IgD-negative memory B cell (primary cell): ENCODE measurements around the gene PDE7B. TPM values are rescaled to one million over a fixed set of nuclear protein-coding genes. Genes with fewer than 3 reads are reported as not detected.
A peak's percentile ranks its signal among the peaks of the same experiment; 100 is the strongest.

ENCODE experiments used
- H3K27ac Mint-ChIP-seq, 3 donors: one replicate each; pipeline ENCODE4 v1.8.0; 2020 to 2022; ENCODE audit warnings: mild to moderate bottlenecking in 3 of 3, mixed read lengths in 3 of 3, moderate library complexity in 1 of 3
- H3K27me3 Mint-ChIP-seq: one replicate; pipeline ENCODE4 v1.8.0; 2021; ENCODE audit warnings: mixed read lengths
- H3K36me3 Mint-ChIP-seq: one replicate; pipeline ENCODE4 v1.8.0; 2020; ENCODE audit warnings: mild to moderate bottlenecking, mixed read lengths
- H3K4me1 Mint-ChIP-seq, 3 donors: one replicate each; pipeline ENCODE4 v1.8.0; 2020 to 2022; ENCODE audit warnings: mixed read lengths in 3 of 3, mild to moderate bottlenecking in 1 of 3
- H3K4me3 Mint-ChIP-seq, 4 donors: one replicate each; pipeline ENCODE4 v1.8.0; 2020 to 2022; ENCODE audit warnings: mild to moderate bottlenecking in 4 of 4, mixed read lengths in 4 of 4, moderate library complexity in 3 of 4
- H3K9me3 Mint-ChIP-seq, 3 donors: one replicate each; pipeline ENCODE4 v1.8.0; 2020 to 2021; ENCODE audit warnings: mixed read lengths in 3 of 3, mild to moderate bottlenecking in 1 of 3
- polyA plus RNA-seq: library from polyadenylated mRNA; unstranded; fragments of 300-500 nt; fragmentation: Illumina TruSeq; gene quantifications from one replicate; pipeline ENCODE4 v1.2.3, GENCODE V29; 2021

The PDE7B gene
- polyA plus RNA-seq, 1 donor from 2014 or later, result 0.49 TPM

DNA sequence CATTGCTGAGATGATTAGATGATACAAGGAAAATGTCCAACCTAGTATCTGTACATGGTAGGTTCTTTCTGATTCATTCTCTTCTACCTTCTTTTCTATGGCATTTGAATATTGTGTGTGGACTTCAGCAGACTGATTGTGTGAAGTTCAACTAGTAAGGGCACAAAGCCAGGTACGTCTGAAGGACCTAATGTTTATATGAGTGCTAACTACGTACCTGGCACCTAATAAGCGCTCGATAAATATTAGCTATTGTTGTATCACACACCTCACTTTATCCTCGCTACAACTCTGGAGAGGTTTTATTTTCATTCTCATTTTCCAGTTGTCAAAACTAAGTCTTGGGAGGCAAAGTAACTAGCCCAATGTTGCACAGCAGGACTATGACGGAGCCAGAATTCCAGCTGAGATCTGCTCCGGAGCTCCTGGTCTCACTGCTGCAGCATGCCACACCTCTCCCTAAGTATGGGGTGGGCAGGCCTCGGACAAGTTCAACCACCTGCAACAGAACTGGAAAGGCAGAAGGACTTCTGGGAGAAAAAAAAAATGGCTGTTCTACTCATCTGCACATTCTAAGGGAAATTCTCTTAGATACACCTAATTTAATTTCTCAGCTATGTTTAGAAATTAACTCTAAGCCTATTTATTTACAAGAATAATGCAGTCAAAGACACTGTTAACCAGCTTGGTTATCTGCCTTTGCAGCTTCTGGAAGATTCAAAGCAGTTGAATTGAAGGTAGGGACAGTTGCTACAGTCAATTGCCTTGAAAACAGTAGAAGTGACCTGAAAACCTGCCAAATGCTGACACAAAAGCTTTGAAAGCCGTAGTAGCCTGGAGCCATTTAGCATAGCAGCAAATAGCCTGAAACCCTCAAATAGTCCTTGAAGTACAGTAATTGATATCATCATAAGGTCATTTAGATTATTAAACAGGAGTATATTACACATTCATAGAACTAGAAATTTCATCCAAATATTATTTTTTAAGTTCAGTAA, 165.0 kb downstream of the PDE7B start:
- Mint-ChIP-seq H3K27me3 (no peaks in the 10 kb centered on the region), H3K4me3 (no peak overlapping the region), H3K27ac (no peak overlapping the region), H3K36me3 (no peaks in the 10 kb centered on the region), H3K9me3 (no peaks in the 10 kb centered on the region), H3K4me1 (no peaks in the 10 kb centered on the region)

DNA sequence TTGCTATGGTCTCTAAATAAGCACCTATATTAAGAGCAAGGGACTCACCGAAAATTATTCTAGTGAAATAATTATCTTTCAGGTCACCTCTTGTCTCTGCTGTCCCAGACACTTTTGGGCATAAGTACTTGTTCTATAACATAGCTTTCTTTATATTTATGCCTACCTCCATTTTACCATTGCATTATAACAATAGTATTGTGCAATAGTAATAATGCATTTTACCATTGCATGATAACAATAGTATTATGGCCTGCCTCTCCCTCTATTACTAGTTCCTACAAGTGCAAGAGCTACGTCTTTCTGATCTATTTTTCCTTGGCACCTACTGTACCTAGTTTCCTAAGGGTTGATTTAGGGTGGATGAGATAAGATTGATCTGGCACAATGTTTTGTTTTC, 169.2 kb downstream of the PDE7B start:
- Mint-ChIP-seq H3K4me1 (peaks cover 0 to 2% (median 0%) of the 10 kb centered on the region in 3 donors), H3K27me3 (no peaks in the 10 kb centered on the region), H3K27ac (no peak overlapping the region), H3K4me3 (no peak overlapping the region), H3K36me3 (no peaks in the 10 kb centered on the region), H3K9me3 (no peaks in the 10 kb centered on the region)

DNA sequence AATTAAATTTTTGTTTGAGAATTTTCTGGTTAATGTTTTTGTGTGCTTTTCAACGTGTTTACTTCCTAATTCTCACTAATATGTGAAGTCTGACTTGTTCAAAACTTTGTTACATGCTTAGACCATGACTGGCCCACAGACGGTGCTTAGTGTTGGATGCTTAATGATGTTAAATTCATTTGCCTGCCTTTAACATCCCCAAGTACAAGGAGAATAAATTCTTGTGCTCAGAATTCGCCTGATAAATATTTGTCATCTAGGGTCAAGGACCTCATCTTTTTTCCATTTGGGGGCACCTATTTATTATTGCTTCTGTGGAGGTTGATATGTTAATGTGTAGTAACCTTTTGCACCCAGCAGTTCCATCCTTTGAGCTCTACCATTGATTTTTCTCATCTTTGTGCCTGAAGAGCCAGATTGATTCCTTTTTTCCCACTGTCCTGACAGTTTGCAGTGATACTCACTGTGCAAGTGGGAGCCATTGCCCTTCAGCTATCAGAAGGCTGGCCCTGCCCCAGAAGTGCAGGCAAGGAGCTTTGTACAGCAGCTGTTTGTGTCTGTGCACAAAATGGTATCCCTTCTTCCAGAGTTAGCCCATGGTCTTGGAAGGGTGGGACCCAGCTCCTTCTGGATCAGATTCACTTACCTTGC, 170.8 kb downstream of the PDE7B start:
- Mint-ChIP-seq H3K9me3 (no peaks in the 10 kb centered on the region), H3K27me3 (no peaks in the 10 kb centered on the region), H3K27ac (peak overlapping the region in 1 of 3 donors; percentile 48), H3K4me1 (peaks cover 0 to 2% (median 0%) of the 10 kb centered on the region in 3 donors), H3K4me3 (no peak overlapping the region), H3K36me3 (no peaks in the 10 kb centered on the region)

DNA sequence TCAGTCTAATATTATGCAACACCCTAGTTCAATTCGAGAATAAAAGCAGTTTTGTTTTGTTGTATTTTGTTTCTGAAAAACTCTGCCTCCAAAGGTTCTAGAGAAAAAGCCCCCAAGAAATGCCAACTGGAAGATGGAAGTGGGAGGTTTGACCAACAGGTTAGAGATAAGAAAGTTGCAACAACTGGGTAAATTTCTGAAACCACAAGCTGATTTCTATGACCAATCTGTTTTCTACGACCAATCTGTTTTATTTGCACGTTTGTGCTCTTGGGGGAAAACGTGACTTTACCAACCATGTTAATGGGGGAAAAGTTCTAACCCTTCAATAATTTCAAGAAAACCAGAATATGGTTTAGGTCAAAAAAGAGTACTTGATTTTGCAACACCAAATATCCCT, 173.2 kb downstream of the PDE7B start:
- Mint-ChIP-seq H3K4me3 (no peak overlapping the region), H3K36me3 (no peaks in the 10 kb centered on the region), H3K9me3 (no peaks in the 10 kb centered on the region), H3K4me1 (peaks cover 0 to 2% (median 0%) of the 10 kb centered on the region in 3 donors), H3K27ac (no peak overlapping the region), H3K27me3 (no peaks in the 10 kb centered on the region)

DNA sequence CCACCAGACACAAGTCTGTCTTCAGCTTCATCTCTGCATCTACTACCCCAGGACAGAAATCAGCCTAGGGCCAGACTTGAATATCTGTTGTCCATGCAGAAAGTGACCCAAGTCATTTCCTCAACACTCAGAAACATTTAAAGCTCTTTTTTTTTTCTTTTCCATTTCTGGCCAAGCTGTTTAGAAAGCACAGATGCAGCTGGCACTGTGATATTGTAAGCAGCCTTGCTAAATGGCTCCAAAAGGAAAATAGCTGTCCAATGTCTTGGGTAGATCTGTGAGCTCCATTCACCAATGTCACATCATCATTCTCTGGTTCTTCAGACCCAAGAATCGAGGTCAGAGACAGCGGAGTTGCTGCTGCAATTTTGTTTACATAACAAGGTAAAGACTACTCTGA, 174.2 kb downstream of the PDE7B start:
- Mint-ChIP-seq H3K36me3 (no peaks in the 10 kb centered on the region), H3K27me3 (no peaks in the 10 kb centered on the region), H3K4me3 (no peak overlapping the region), H3K4me1 (peaks cover 0 to 2% (median 0%) of the 10 kb centered on the region in 3 donors), H3K27ac (no peak overlapping the region), H3K9me3 (no peaks in the 10 kb centered on the region)

DNA sequence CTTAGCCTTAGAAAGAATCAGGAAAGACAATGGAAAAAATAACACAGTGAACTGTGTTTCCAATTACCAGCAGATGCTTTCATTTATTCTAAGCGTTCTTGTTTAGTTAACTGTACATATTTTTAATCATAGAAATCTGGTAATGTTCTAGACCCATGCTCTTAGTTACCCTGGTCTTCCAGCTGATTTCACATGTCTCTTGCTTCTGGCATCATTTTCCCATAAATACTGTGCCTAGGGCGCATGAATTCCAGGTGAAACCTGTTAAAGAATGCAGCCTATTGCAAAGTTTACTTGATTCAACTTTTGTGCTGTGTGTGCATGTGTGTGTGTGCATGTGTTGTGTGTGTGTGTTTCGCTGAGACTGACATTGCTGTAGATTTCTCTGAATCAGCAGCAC, 178.6 kb downstream of the PDE7B start:
- H3K9me3 Mint-ChIP-seq, result no peaks in the 10 kb centered on the region
- H3K4me3 Mint-ChIP-seq, result no peak overlapping the region
- no peaks in the 10 kb centered on the region for H3K4me1 Mint-ChIP-seq
- no peaks in the 10 kb centered on the region for H3K36me3 Mint-ChIP-seq
- H3K27me3 Mint-ChIP-seq, result peaks cover 1% of the 10 kb centered on the region
- H3K27ac Mint-ChIP-seq, result no peak overlapping the region

DNA sequence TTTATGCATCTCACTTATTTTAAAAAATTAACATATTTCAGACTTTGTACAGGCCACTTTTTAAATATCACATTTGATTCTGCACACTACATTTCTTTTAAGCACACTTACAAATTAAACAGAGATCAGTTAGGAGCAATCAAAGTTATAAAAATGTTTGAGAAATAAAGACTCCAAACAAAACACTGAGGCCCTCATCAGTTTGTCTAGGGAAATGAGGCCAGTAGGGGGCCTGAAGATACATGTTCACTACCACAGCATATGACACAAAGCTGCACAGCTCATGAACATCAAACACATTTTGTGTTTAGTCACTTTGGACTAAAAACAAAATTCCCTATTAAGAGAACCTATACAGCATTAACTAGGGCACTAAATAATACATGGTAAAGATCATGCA, 180.5 kb downstream of the PDE7B start:
- Mint-ChIP-seq H3K4me3 (no peak overlapping the region), H3K36me3 (no peaks in the 10 kb centered on the region), H3K4me1 (no peaks in the 10 kb centered on the region), H3K9me3 (no peaks in the 10 kb centered on the region), H3K27me3 (peaks cover 1% of the 10 kb centered on the region), H3K27ac (no peak overlapping the region)

DNA sequence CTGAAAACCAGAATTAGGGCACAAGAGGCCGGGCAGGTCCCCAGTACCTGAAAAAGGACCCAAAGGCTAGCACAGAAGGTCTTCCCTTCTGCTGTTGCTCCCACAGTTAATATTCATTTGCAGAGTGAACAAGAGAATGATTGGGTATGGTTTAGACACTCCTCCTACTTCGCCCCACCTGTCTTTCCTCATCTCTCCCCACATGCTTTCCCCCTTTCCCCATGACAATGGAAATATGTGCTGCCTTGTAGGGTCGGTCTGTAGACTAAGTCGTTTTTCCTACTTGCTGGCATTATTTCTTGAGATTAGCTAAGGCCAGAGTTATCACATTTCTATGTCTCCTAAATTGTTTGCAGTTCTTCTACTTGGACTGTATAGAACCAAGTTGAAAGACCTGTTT, 181.9 kb downstream of the PDE7B start:
- H3K36me3 Mint-ChIP-seq, result no peaks in the 10 kb centered on the region
- H3K4me1 Mint-ChIP-seq, result peaks cover 0 to 6% (median 0%) of the 10 kb centered on the region in 3 donors
- H3K9me3 Mint-ChIP-seq, result no peaks in the 10 kb centered on the region
- H3K4me3 Mint-ChIP-seq, result no peak overlapping the region
- peaks cover 1% of the 10 kb centered on the region for H3K27me3 Mint-ChIP-seq
- H3K27ac Mint-ChIP-seq, result no peak overlapping the region

DNA sequence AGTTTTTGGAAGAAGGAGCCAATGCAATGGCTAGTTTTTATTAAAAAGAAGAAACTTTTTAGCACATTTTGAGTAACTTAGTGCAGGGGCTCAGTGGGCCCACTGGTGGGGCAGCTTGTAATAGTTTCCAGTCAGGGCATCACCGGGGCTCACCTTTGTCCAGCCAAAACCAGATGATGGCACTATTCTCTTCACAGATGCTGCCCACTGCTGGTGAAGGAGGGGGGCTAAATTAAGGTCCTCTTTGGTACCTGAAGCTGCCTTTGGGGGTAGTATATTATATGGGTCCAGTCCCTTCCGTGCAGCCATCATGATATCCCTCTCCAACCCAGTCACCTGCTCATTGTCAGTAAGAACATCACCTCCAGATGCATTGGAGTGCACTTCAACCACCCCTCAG, 182.9 kb downstream of the PDE7B start:
- no peak overlapping the region for H3K27ac Mint-ChIP-seq
- no peaks in the 10 kb centered on the region for H3K36me3 Mint-ChIP-seq
- H3K27me3 Mint-ChIP-seq, result peaks cover 1% of the 10 kb centered on the region
- no peaks in the 10 kb centered on the region for H3K9me3 Mint-ChIP-seq
- H3K4me3 Mint-ChIP-seq, result no peak overlapping the region
- peaks cover 0 to 6% (median 0%) of the 10 kb centered on the region in 3 donors for H3K4me1 Mint-ChIP-seq

DNA sequence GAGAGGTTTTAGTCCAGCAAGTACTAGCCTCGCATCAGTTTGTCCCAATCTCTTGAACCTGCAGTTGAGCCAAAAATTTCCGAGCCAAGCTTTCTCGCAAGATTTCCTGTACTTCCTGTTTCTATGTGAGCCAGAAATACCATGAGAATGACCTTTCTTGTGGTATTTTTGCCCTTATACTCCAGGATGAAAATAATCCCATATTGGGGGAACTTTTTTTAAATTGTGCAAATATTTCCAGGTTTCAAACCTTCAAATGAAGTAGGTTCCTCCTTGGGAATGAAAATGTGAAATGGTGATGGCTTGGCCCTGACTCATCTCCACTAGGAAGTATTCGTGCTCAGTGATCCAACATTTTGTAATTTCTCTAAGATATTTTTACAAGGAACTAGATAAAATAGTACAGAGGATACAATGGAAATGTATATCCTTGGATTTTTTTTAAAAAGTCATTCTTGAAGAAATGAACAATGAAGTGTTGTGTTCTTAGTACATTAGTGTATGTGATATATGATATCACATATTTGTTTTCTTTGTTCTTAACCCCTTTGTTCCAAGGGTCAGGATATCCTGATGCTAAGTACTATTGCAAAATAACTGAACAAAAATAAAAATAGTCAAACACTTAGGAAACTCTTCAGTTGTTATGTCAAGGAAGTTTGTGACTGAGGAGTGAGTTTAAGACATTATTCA, 184.0 kb downstream of the PDE7B start:
- Mint-ChIP-seq H3K27ac (no peak overlapping the region), H3K4me3 (no peak overlapping the region), H3K4me1 (peaks cover 0 to 6% (median 0%) of the 10 kb centered on the region in 3 donors), H3K36me3 (no peaks in the 10 kb centered on the region), H3K9me3 (no peaks in the 10 kb centered on the region), H3K27me3 (peaks cover 2% of the 10 kb centered on the region)

DNA sequence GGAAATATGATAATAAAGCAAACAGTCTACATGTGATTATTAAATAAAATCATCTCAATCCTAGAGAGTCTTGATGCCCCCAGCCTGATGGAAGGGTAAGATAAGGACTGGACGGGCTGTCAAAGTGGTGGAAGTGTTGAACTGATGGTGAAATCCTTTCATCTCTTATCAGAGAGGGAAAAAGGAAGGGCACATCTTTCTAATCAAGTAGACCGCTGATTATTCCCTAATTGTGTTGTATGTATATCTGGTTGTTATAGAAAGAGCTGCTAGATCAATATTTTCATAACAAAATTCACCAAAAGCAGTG, 184.5 kb downstream of the PDE7B start:
- H3K4me1 Mint-ChIP-seq, result peaks cover 0 to 6% (median 0%) of the 10 kb centered on the region in 3 donors
- no peak overlapping the region for H3K4me3 Mint-ChIP-seq
- no peak overlapping the region for H3K27ac Mint-ChIP-seq
- no peaks in the 10 kb centered on the region for H3K36me3 Mint-ChIP-seq
- H3K9me3 Mint-ChIP-seq, result no peaks in the 10 kb centered on the region
- H3K27me3 Mint-ChIP-seq, result peaks cover 6% of the 10 kb centered on the region

DNA sequence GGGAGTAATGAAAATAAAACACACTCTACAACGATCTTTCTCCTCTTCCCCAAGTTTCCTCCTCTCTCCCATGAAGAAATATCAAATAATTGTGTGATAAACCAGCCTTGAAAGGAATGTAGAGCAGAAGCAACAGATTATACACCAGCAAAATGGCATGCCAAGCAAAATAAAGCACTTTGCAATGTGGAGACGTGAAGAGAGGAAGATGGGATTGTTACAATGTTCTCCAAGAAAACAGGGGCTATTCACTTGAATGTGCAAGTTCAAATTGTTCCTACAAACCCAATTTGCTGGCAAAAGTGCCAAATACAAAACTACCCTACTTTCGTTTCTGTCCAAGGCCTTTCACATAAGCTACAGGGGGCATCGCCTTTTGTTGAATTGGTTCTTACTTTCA, 185.1 kb downstream of the PDE7B start:
- Mint-ChIP-seq H3K4me3 (no peak overlapping the region), H3K9me3 (no peaks in the 10 kb centered on the region), H3K36me3 (no peaks in the 10 kb centered on the region), H3K27me3 (peaks cover 6% of the 10 kb centered on the region), H3K4me1 (peaks cover 0 to 6% (median 0%) of the 10 kb centered on the region in 3 donors), H3K27ac (no peak overlapping the region)

DNA sequence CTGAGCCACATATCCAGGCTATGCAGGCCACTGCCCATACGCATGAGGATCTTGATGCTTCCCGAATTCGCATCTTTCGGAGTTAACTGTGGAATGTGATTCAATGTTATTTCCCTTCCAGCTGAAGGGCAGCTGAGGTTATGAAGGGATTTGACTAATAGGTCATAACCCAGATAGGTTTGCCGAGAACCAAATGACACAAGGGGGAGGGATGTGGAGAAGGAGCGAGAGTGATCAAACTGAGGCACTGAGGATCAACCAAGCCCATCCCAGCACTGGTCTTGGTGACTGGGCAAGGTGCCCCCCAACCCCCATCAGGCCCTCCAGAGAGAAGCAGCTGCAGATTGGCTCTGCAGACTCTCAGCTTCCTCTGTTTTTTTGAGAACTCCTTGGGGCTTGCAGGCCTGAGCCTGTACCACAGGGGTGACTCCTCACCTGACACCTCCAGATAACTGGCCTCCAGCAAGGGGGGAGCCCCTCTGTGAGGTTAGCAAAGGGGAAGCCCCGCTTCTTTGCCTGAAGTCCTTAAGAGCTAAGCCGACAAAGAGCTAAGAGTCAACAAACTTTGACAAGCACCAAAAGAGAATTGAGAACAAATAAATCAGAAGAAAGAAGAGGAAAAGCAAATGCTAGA, 185.9 kb downstream of the PDE7B start:
- Mint-ChIP-seq H3K27ac (no peak overlapping the region), H3K9me3 (no peaks in the 10 kb centered on the region), H3K4me1 (peaks cover 0 to 6% (median 0%) of the 10 kb centered on the region in 3 donors), H3K4me3 (no peak overlapping the region), H3K27me3 (peaks cover 4% of the 10 kb centered on the region), H3K36me3 (no peaks in the 10 kb centered on the region)

DNA sequence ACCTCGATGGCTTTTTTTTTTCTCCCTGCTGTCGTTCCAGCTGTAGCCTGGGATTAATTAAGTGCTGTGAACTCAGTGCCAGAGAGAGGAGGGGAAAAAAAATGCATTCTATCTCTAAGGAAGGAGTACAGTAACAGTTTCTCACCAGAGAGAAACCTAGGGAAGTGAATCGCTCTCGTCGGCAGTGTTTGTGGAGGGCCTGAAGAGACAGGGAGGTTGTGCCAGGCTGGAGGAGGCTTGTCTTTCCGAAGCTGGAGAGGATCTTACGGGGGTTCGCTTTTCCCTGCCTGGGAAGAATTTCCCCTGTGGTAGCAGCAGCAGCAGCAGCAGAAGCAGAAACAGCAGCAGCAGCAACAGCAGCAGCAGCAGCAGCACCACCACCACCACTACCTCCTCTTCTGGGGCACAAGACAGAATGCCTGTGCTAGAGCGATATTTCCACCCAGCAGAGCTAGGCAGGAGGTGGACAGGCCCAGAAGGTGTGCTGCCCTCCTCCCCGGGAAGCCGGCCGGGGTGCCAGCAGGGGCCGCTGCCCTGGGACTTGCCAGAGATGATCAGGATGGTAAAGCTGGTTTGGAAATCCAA, 186.5 kb downstream of the PDE7B start:
- no peaks in the 10 kb centered on the region for H3K36me3 Mint-ChIP-seq
- no peak overlapping the region for H3K4me3 Mint-ChIP-seq
- no peaks in the 10 kb centered on the region for H3K9me3 Mint-ChIP-seq
- peaks cover 4% of the 10 kb centered on the region for H3K27me3 Mint-ChIP-seq
- H3K27ac Mint-ChIP-seq, result no peak overlapping the region
- H3K4me1 Mint-ChIP-seq, result peaks cover 0 to 6% (median 0%) of the 10 kb centered on the region in 3 donors
